ENCODE data around the gene TEX47.

Gene TEX47

DNA sequence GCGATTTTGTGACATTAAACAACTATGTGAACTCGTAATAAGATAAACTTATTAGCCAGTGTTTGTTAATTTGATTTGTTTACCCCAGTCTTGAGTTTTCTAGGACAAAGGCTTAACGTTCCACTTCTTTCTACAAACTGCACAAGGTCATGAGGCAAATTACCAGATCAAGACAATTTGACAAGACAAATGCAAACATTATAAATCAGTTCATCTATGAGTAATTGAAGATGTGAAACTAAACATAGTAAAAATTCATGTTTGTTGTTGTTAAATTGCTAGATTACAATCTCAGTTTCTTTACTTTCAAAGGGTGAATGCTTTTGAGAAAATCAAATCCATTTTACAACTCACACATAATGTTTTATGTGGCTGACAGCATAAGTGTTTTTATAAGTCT lies 49.4 kb downstream of the TEX47 start:
- no peak for DNase-seq (ENCODE audit: low read depth in 2 of 2)

Measured in stimulated activated CD4-positive, alpha-beta T cell treated with anti-CD3 and anti-CD28 coated beads, Interleukin-4, amount 100 ng/mL, for 48 hours (primary cell).